Bronchial epithelial cell (primary cell): ENCODE measurements around the gene CADM1. TPM values are rescaled to one million over a fixed set of nuclear protein-coding genes. Genes with fewer than 3 reads are reported as not detected.
"Not testable (repeated sequence)": the region's sequence is repeated elsewhere in the genome, so short reads cannot be mapped to it uniquely, and the experiment has no call there.

ENCODE experiments used
- DNase-seq: peaks from one replicate; pipeline ENCODE4 v3.0.0-alpha.2; 2010; ENCODE audit warnings: low read depth
- FAIRE-seq: peaks from 2 replicates; lab custom pipeline; 2011; peaks lifted over from hg19 to GRCh38; lab: Jason Lieb, UNC
- H3K27me3 ChIP-seq: 2 replicates; pipeline ENCODE4 v1.5.1; 2011; ENCODE audit warnings: low read length; ENCODE audit not compliant: control insufficient read depth, insufficient read depth
- H3K36me3 ChIP-seq: 2 replicates; pipeline ENCODE4 v1.5.1; 2011; ENCODE audit warnings: low read length; ENCODE audit not compliant: control insufficient read depth, insufficient read depth
- H3K4me3 ChIP-seq: 2 replicates; pipeline ENCODE4 v1.5.1; 2011; ENCODE audit warnings: mild to moderate bottlenecking, low read depth, low read length, control low read depth
- CTCF ChIP-seq: IDR thresholded peaks from 2 replicates; pipeline ENCODE4 v1.5.1; 2011; ENCODE audit warnings: mild to moderate bottlenecking, moderate library complexity, low read length, control low read depth, inconsistent platforms; ENCODE audit not compliant: insufficient read depth, severe bottlenecking
- total RNA-seq: library from RNA; depleted of rRNA; stranded (reverse); fragments of >200 nt; gene quantifications from 2 replicates; pipeline ENCODE4 v1.2.1, GENCODE V29; 2014

The CADM1 gene
- total RNA-seq, 1 donor from 2014 or later, result 1.6 TPM

GRCh38 chr11:115481528-115481927, 22.7 kb downstream of the CADM1 start:
- FAIRE-seq (no peak), DNase-seq (no peak)
- no peaks in the 10 kb centered on the region for H3K27me3 ChIP-seq
- H3K36me3 ChIP-seq, result no peaks in the 10 kb centered on the region
- no peak overlapping the region for H3K4me3 ChIP-seq
- no peak for TF ChIP-seq CTCF

GRCh38 chr11:115480611-115481010, 23.6 kb downstream of the CADM1 start:
- no peak for TF ChIP-seq CTCF
- Histone ChIP-seq H3K27me3 (no peaks in the 10 kb centered on the region), H3K4me3 (no peak overlapping the region), H3K36me3 (no peaks in the 10 kb centered on the region)
- DNase-seq, result no peak
- FAIRE-seq, result no peak

GRCh38 chr11:115477410-115477809, 26.8 kb downstream of the CADM1 start:
- DNase-seq (no peak), FAIRE-seq (no peak)
- Histone ChIP-seq H3K4me3 (no peak overlapping the region), H3K36me3 (no peaks in the 10 kb centered on the region), H3K27me3 (no peaks in the 10 kb centered on the region)
- no peak for TF ChIP-seq CTCF

- no peak for TF ChIP-seq CTCF
These were observed 27.5 kb downstream of the CADM1 start for GRCh38 chr11:115476463-115477286.

GRCh38 chr11:115475564-115475963, 28.7 kb downstream of the CADM1 start:
- Histone ChIP-seq H3K36me3 (no peaks in the 10 kb centered on the region), H3K4me3 (no peak overlapping the region), H3K27me3 (no peaks in the 10 kb centered on the region)
- DNase-seq, result no peak
- FAIRE-seq, result no peak
- no peak for TF ChIP-seq CTCF

More at GRCh38 chr11:115476463-115477286, 27.5 kb downstream of the CADM1 start:
- DNase-seq (no peak), FAIRE-seq (no peak)
- H3K4me3 ChIP-seq, result no peak overlapping the region
- H3K27me3 ChIP-seq, result no peaks in the 10 kb centered on the region
- H3K36me3 ChIP-seq, result no peaks in the 10 kb centered on the region

- H3K36me3 ChIP-seq, H3K27me3 ChIP-seq, DNase-seq, H3K4me3 ChIP-seq, FAIRE-seq: not testable (repeated sequence)
These were observed 29.9 kb downstream of the CADM1 start for GRCh38 chr11:115474306-115474705.
